Stomach (tissue), 9 donors: Measurements from ENCODE around the gene TANGO6. TPM values are rescaled to one million over a fixed set of nuclear protein-coding genes. Genes with fewer than 3 reads are reported as not detected.

Experiments used
- DNase-seq, 2 donors: peaks; one replicate each; pipeline versions ENCODE4 v3.0.0 to v3.0.0-alpha.2; 2013 to 2019
- H3K27ac ChIP-seq, 5 donors: fragments of 200-600 bp in 4 of 5; sonication (generic) in 4 of 5; one replicate each; pipeline ENCODE4 v1.5.1; 2013 to 2019; ENCODE audit warnings: mild to moderate bottlenecking in 1 of 5, moderate library complexity in 1 of 5
- H3K27me3 ChIP-seq, 3 donors: fragments of 200-600 bp; sonication (generic); one replicate each; pipeline ENCODE4 v1.5.1; 2017 to 2019; ENCODE audit warnings: mixed run types in 1 of 3
- H3K36me3 ChIP-seq, 4 donors: fragments of 200-600 bp; sonication (generic); 1 replicate in 3 of 4; 2 replicates in 1 of 4; pipeline ENCODE4 v1.5.1; 2016 to 2019
- H3K4me1 ChIP-seq, 4 donors: fragments of 200-600 bp; sonication (generic); one replicate each; pipeline ENCODE4 v1.5.1; 2016 to 2019
- H3K4me3 ChIP-seq, 4 donors: fragments of 200-600 bp; sonication (generic) in 3 of 4; one replicate each; pipeline ENCODE4 v1.5.1; 2016 to 2019; ENCODE audit warnings: mild to moderate bottlenecking in 1 of 4
- H3K9me3 ChIP-seq, 4 donors: fragments of 200-600 bp; sonication (generic); one replicate each; pipeline ENCODE4 v1.5.1; 2016 to 2019
- EP300 ChIP-seq: sonication (generic); formaldehyde crosslinking; IDR thresholded peaks from one replicate; pipeline ENCODE4 v1.6.1; 2017; ENCODE audit warnings: antibody characterized with exemption
- POLR2A ChIP-seq, 4 donors: fragments of 450-650 bp; IDR thresholded peaks; one replicate each; pipeline ENCODE4 v1.6.1; 2016; ENCODE audit warnings: antibody characterized with exemption in 4 of 4, control low read depth in 2 of 4, mild to moderate bottlenecking in 1 of 4, moderate library complexity in 1 of 4
- POLR2AphosphoS5 ChIP-seq, 3 donors: sonication (generic); formaldehyde crosslinking; IDR thresholded peaks; one replicate each; pipeline ENCODE4 v1.6.1; 2016; ENCODE audit warnings: antibody characterized with exemption in 3 of 3
- WGBS, 5 donors: extraction: QIAGEN DNeasy Blood & Tissue Kit in 3 of 5; methylation state at CpG; one replicate each; pipeline versions ENCODE4 v1.1.5 to v1.1.7; 2013 to 2018; 5-methylcytosine and 5-hydroxymethylcytosine counted together
- intact Hi-C: fragments of 100-400 bp; cut with DNase I; formaldehyde crosslinking; loops from one replicate; pipeline ENCODE4 v1.15.1; 2023; ENCODE audit warnings: low total_unique reads
- polyA plus RNA-seq, 3 donors: library from polyadenylated mRNA; stranded (reverse); fragments of 200-250 nt; gene quantifications; one replicate each; pipeline ENCODE4 v1.2.3, GENCODE V29; 2013
- total RNA-seq, 5 donors: library from RNA; depleted of rRNA; stranded (reverse); fragments of >200 nt; gene quantifications; one replicate each; pipeline versions ENCODE4 v1.1.0 to v1.2.3, GENCODE V29; 2014 to 2016
- TF ChIP-seq, protein P1 (sequence below), 7 experiments: fragments of 450-650 bp in 4 of 7; fragments of 200-600 bp in 3 of 7; sonication (generic) in 3 of 7; IDR thresholded peaks; one replicate each; pipeline ENCODE4 v1.5.1; 2016 to 2019; ENCODE audit warnings: antibody characterized with exemption in 7 of 7, control low read depth in 2 of 7, mild to moderate bottlenecking in 1 of 7
- donor health status: healthy with polysubstance abuse.
- donor health status: Bipolar disorder and iron deficiency.
- donor health status: healthy.

Gene TANGO6
- total and polyA plus RNA-seq, 8 donors, result 2.2 to 32.7 (median 11.4) TPM

DNA sequence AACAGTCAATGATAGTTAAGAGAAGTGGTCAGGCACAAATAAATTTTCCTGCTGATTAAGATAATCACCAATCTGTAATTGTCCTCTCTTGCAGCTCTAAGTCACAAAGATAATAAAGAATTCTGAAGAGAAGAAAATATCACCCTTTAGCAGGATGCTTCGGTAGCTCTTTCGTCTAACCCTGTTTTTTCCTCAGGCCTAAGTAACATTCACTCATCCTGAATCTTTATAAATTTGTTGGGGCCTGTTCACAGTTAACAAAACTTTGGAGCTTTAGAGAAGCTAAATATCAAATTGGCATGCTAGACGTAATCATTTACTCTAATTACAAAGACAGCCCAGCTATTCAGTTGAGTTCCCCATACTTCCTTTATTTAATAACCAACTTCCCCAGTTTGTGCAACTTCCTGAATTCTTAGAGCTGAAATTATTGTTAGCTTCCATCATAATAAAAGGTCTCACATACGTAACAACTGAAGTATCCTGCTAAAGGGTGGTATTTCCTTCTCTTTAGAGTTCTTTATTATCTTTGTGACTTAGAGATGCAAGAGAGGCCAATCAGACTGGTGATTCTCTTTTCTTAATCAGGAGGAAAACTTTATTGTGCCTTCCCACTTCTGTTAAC lies 118.6 kb downstream of the TANGO6 start:
- intact Hi-C loops, result no loop called here
- no peak for TF ChIP-seq EP300
- TF ChIP-seq POLR2AphosphoS5 (IDR thresholded peaks at IDR 0.05), result no peak
- TF ChIP-seq POLR2A (IDR thresholded peaks at IDR 0.05), result no peak
- TF ChIP-seq, protein P1, sequence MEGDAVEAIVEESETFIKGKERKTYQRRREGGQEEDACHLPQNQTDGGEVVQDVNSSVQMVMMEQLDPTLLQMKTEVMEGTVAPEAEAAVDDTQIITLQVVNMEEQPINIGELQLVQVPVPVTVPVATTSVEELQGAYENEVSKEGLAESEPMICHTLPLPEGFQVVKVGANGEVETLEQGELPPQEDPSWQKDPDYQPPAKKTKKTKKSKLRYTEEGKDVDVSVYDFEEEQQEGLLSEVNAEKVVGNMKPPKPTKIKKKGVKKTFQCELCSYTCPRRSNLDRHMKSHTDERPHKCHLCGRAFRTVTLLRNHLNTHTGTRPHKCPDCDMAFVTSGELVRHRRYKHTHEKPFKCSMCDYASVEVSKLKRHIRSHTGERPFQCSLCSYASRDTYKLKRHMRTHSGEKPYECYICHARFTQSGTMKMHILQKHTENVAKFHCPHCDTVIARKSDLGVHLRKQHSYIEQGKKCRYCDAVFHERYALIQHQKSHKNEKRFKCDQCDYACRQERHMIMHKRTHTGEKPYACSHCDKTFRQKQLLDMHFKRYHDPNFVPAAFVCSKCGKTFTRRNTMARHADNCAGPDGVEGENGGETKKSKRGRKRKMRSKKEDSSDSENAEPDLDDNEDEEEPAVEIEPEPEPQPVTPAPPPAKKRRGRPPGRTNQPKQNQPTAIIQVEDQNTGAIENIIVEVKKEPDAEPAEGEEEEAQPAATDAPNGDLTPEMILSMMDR (IDR thresholded peaks at IDR 0.05), result no peak
- H3K4me3 ChIP-seq, result no peak overlapping the region
- peak overlapping the region in 1 of 5 donors; percentile 15 for H3K27ac ChIP-seq
- DNase-seq, result no peak
- no peaks in the 10 kb centered on the region for H3K9me3 ChIP-seq
- H3K36me3 ChIP-seq, result peaks cover 0 to 10% (median 0%) of the 10 kb centered on the region in 4 donors
- WGBS, 5 donors, result 85 to 93% (median 91%) methylated on average over 4 of the region's 4 CpGs
- H3K27me3 ChIP-seq, result no peaks in the 10 kb centered on the region
- H3K4me1 ChIP-seq, result no peaks in the 10 kb centered on the region

DNA sequence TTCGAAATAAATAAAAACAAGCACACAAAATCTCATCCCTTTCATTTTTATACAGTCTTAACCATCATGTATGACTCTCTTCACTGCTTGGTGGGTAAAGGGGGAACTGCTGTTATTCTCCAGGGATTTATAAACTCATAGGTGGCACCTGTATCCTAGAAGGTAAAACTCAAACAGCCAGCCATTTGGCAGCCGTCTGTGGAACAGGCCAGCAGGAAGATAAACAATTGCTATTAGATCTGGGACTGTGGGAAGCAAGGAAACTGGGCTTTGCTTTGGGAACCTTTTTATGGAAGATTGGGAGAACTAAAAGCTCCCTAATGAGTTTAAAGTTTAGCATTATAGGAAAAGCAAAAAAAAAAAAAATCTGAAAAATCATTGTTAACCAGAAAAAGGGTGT lies 126.0 kb downstream of the TANGO6 start:
- no peak for DNase-seq
- Histone ChIP-seq H3K27me3 (no peaks in the 10 kb centered on the region), H3K4me3 (no peak overlapping the region), H3K27ac (no peak overlapping the region), H3K36me3 (peaks cover 3 to 20% (median 10%) of the 10 kb centered on the region in 4 donors), H3K4me1 (no peaks in the 10 kb centered on the region), H3K9me3 (no peaks in the 10 kb centered on the region)
- no peak for TF ChIP-seq EP300
- TF ChIP-seq POLR2AphosphoS5 (IDR thresholded peaks at IDR 0.05), result no peak
- TF ChIP-seq, protein P1 (IDR thresholded peaks at IDR 0.05), result no peak
- TF ChIP-seq POLR2A (IDR thresholded peaks at IDR 0.05), result no peak
- intact Hi-C loops, result no loop called here
- WGBS, 5 donors, result 53 to 70% (median 62%) methylated on average over 2 of the region's 2 CpGs

DNA sequence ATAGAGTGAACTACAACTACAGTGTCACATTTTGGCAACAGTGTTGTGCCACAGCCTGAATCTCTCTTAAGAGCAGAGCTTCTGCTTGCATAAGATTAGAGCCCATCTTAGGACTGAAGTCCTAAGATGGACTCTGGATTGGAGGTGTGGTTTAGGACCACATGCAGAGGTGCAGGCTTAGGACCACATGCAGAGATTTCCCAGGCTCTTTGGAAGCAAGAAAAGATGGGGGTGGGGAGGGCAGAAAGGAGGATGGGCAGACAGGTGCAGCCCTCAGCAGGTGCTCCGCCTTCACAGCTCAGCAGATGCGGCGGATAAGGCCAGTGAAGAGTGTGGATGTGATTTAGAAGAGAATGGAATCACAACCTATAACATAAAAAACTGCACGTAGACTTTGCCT lies 128.7 kb downstream of the TANGO6 start:
- no peak for DNase-seq
- intact Hi-C loops, result no loop called here
- H3K9me3 ChIP-seq, result no peaks in the 10 kb centered on the region
- H3K4me3 ChIP-seq, result no peak overlapping the region
- peaks cover 15 to 47% (median 34%) of the 10 kb centered on the region in 4 donors for H3K36me3 ChIP-seq
- WGBS, 5 donors, result 93 to 95% (median 93%) methylated on average over 4 of the region's 4 CpGs
- H3K4me1 ChIP-seq, result no peaks in the 10 kb centered on the region
- TF ChIP-seq POLR2AphosphoS5 (IDR thresholded peaks at IDR 0.05) (no peak), EP300 (no peak)
- TF ChIP-seq, protein P1 (IDR thresholded peaks at IDR 0.05), result no peak
- H3K27ac ChIP-seq, result no peak overlapping the region
- H3K27me3 ChIP-seq, result no peaks in the 10 kb centered on the region

DNA sequence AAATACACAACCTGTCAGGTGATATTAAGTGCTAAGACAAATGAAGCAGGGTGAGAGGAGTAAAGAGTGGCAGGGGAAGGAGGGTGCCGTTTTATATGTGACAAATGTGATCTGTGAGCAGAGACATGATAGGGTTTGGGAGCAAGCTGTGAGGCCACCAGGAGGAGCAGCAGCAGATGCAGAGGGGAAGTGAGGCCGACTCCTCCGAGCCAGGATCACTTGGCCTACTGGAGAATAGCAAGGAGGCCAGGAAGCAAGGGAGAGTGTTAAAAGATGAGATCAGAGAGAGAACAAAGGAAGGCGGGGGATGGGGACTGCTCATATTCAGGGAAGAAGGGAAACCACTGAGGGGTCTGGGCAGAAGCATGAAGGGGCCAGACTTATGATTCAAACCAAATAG lies 129.4 kb downstream of the TANGO6 start:
- H3K4me3 ChIP-seq, result no peak overlapping the region
- peaks cover 15 to 54% (median 39%) of the 10 kb centered on the region in 4 donors for H3K36me3 ChIP-seq
- H3K27me3 ChIP-seq, result no peaks in the 10 kb centered on the region
- 69 to 82% (median 72%) methylated on average over 4 of the region's 4 CpGs for WGBS, 5 donors
- H3K9me3 ChIP-seq, result no peaks in the 10 kb centered on the region
- H3K27ac ChIP-seq, result no peak overlapping the region
- no peaks in the 10 kb centered on the region for H3K4me1 ChIP-seq
- TF ChIP-seq POLR2AphosphoS5 (IDR thresholded peaks at IDR 0.05) (no peak), EP300 (no peak), POLR2A (IDR thresholded peaks at IDR 0.05) (no peak)
- TF ChIP-seq, protein P1 (IDR thresholded peaks at IDR 0.05), result no peak
- peak in 1 of 2 donors; percentile 41 for DNase-seq
- intact Hi-C loops, result no loop called here
